ENCODE data around the gene EPHA2. TPM values are rescaled to one million over a fixed set of nuclear protein-coding genes. Genes with fewer than 3 reads are reported as not detected.

EPHA2 gene
- total and polyA plus RNA-seq, 8 donors = 4.6 to 200 (median 23.4) TPM

DNA sequence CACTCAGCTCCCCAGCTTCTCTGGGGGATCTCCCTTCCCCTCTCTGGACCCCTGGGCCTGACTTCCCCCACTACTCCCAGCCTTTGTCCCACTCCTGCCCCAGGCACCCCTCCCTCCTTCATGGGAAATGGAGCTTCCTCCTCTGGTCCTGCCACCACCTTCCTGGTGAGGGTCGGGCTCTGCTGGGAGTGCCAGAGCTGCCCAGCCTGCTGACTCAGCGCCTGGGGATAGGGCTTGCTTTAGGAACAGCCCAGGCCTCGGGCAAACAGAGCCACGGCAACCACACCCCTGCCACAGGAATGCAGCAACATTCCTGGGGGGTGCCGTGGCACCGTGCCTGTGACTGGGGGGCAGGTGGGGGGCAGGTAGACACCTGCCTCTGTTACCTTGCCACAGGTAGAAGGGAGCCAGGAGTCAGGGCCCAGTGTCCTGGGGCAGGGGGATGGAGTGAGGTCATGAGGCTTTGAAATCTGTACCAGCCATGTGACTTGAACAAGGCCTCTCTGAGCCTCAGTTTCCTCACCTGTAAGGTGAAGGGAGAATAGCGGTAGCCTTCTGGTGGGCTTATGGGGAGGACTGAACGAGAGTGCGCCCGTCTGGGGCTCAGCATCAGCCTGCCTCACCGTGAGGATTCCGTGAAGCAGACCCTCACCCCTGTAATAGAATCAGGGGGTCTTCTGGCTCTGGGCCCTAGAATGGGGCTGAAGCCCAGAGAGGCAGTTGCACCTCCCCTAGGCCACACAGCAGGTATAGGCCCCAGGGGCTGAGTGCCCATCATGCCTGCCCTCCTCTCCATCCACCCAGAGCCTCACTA, 17.8 kb upstream of the EPHA2 start:
- peaks cover 56 to 79% (median 65%) of the 10 kb centered on the region in 4 donors for H3K4me1 ChIP-seq

DNA sequence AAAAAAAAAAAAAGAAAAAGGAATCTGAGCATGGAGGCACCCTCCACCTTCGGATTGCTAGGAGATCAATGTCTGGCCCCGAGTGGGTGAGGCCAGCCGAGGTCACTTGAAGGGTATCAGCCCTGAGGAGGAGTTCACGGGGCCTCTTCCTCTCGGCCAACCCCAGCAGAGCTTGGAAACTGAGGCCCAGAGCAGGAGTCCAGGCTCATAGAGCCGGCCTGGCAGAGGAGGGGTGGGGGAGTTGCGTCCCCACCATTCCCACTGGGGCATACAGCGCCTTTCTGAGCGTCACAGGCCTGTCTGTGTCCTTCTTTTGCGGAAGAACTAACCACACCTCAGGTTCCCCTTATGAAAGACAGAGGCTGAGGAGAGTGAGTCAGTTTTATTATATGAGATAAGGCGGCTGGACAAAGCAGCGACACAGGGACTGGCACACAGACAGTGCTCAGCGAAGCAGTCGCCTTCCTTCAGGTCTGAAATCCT, 17.1 kb upstream of the EPHA2 start:
- no peak overlapping the region for H3K4me3 ChIP-seq
- DNase-seq = peak; percentile 53 to 76
- WGBS, 5 donors = 44 to 58% (median 56%) methylated on average over 14 of the region's 14 CpGs
- H3K36me3 ChIP-seq = no peaks in the 10 kb centered on the region
- no peaks in the 10 kb centered on the region for H3K9me3 ChIP-seq
- TF ChIP-seq POLR2AphosphoS5 (IDR thresholded peaks at IDR 0.05) = no peak
- no peak for TF ChIP-seq EP300 (IDR thresholded peaks at IDR 0.05)
- TF ChIP-seq POLR2A (IDR thresholded peaks at IDR 0.05) = no peak
- TF ChIP-seq, protein P1, sequence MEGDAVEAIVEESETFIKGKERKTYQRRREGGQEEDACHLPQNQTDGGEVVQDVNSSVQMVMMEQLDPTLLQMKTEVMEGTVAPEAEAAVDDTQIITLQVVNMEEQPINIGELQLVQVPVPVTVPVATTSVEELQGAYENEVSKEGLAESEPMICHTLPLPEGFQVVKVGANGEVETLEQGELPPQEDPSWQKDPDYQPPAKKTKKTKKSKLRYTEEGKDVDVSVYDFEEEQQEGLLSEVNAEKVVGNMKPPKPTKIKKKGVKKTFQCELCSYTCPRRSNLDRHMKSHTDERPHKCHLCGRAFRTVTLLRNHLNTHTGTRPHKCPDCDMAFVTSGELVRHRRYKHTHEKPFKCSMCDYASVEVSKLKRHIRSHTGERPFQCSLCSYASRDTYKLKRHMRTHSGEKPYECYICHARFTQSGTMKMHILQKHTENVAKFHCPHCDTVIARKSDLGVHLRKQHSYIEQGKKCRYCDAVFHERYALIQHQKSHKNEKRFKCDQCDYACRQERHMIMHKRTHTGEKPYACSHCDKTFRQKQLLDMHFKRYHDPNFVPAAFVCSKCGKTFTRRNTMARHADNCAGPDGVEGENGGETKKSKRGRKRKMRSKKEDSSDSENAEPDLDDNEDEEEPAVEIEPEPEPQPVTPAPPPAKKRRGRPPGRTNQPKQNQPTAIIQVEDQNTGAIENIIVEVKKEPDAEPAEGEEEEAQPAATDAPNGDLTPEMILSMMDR (IDR thresholded peaks at IDR 0.05) = no peak
- intact Hi-C loops (cut with DNase I; ENCODE audit: low total_unique reads) = no loop called here
- peaks cover 55 to 79% (median 65%) of the 10 kb centered on the region in 4 donors for H3K4me1 ChIP-seq
- H3K27ac ChIP-seq = peak overlapping the region; percentile 71 to 94 (median 88)
- no peaks in the 10 kb centered on the region for H3K27me3 ChIP-seq

More for the DNA sequence above, 17.8 kb upstream of the EPHA2 start:
- no peaks in the 10 kb centered on the region for H3K9me3 ChIP-seq
- no peak overlapping the region for H3K4me3 ChIP-seq
- DNase-seq = peak; percentile 84 to 95
- no peaks in the 10 kb centered on the region for H3K27me3 ChIP-seq
- 49 to 57% (median 53%) methylated on average over 9 to 12 of the region's 12 CpGs for WGBS, 5 donors
- H3K27ac ChIP-seq = peak overlapping the region; percentile 71 to 94 (median 88)
- no peak for TF ChIP-seq EP300 (IDR thresholded peaks at IDR 0.05)
- TF ChIP-seq POLR2A (IDR thresholded peaks at IDR 0.05) = no peak
- TF ChIP-seq, protein P1 (IDR thresholded peaks at IDR 0.05) = no peak
- TF ChIP-seq POLR2AphosphoS5 (IDR thresholded peaks at IDR 0.05) = peak in 2 of 3 donors; percentile 56 to 76
- intact Hi-C loops (cut with DNase I; ENCODE audit: low total_unique reads) = no loop called here
- no peaks in the 10 kb centered on the region for H3K36me3 ChIP-seq

DNA sequence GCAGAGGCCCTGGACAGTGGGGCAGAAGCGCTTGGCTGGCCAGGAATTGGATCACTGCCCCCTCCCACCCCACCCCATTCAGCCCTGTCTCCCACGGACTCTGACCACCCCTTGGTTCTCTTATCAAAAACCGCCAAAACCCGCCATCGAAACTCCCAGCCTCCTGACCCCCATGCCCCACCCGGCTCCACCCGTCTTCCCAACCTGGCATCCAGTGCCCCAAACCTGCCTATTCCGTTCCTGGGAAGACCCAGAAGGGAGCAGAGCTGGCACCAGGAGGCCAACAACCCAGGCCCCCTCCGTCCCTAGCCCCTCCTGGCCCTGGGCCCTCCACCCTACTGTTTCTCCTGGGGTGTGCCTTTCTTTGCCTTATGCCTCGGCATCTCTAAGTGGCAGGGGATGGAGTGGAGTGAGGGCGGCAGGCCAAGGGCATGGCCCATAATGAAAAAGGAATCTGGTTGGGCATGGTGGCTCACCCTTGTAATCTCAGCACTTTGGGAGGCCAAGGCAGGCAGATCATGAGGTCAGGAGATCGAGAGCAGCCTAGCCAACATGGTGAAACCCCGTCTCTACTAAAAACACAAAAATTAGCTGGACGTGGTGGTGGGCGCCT, 16.5 kb upstream of the EPHA2 start:
- DNase-seq = no peak
- no peaks in the 10 kb centered on the region for H3K9me3 ChIP-seq
- H3K27me3 ChIP-seq = peaks cover 0 to 5% (median 0%) of the 10 kb centered on the region in 3 donors
- TF ChIP-seq EP300 (IDR thresholded peaks at IDR 0.05) (no peak), POLR2A (IDR thresholded peaks at IDR 0.05) (no peak), POLR2AphosphoS5 (IDR thresholded peaks at IDR 0.05) (no peak)
- TF ChIP-seq, protein P1 (IDR thresholded peaks at IDR 0.05) = no peak
- no peak overlapping the region for H3K4me3 ChIP-seq
- no peaks in the 10 kb centered on the region for H3K36me3 ChIP-seq
- WGBS, 5 donors = 70 to 75% (median 73%) methylated on average over 15 of the region's 15 CpGs
- intact Hi-C loops (cut with DNase I; ENCODE audit: low total_unique reads) = no loop called here
- peaks cover 55 to 79% (median 65%) of the 10 kb centered on the region in 4 donors for H3K4me1 ChIP-seq
- H3K27ac ChIP-seq = peak overlapping the region; percentile 5 to 94 (median 84)

DNA sequence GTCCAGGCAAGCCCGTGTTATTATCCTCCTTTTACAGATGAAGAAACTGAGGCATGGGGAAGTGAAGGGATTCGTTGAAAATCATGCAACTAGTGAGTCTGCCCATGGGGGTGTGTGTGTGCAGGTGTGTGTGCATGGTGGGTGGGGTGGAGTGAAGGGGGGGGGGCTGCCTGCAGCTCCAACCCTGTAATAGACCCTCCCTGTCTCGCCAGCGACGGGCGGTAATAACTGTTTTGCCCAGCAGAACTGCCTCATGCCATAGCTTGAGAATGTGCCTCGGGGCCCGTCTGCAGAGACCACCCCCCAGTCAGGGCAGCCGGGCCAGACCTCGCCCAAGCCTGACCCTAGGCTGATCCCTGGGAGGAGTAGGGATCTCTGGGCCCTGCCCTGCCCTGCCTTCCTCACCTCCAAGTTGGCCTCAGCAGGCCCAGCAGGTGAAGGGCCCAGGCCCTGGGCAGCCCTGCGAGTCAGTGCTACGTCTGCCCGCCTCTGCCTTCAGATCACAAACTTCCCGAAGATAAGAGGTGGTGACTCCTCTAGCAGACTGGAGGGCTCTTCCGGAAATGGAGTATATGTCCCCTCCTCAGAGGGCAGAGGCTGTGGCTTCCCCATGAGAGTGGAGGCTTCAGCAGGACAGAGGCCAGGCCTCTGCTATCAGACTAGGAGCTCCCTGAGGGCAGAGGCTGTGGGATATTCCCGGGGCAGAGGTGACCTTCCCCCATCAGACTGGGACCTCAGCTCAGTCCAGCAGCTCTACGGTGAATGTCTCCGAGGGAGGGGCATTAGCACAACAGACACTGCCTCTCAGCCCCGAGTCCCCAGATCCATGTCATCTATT, 15.7 kb upstream of the EPHA2 start:
- DNase-seq = no peak
- Histone ChIP-seq H3K4me3 (no peak overlapping the region), H3K27ac (peak overlapping the region; percentile 5 to 94 (median 22)), H3K36me3 (no peaks in the 10 kb centered on the region), H3K27me3 (peaks cover 0 to 8% (median 0%) of the 10 kb centered on the region in 3 donors), H3K4me1 (peaks cover 51 to 74% (median 61%) of the 10 kb centered on the region in 4 donors), H3K9me3 (no peaks in the 10 kb centered on the region)
- TF ChIP-seq POLR2A (IDR thresholded peaks at IDR 0.05) (no peak), EP300 (IDR thresholded peaks at IDR 0.05) (no peak), POLR2AphosphoS5 (IDR thresholded peaks at IDR 0.05) (no peak)
- TF ChIP-seq, protein P1 (IDR thresholded peaks at IDR 0.05) = no peak
- WGBS, 5 donors = 71 to 75% (median 72%) methylated on average over 14 to 19 of the region's 19 CpGs
- intact Hi-C loops (cut with DNase I; ENCODE audit: low total_unique reads) = no loop called here
